HG02981 (cell line): ENCODE data around the gene TRPM8.
A peak's percentile ranks its signal among the peaks of the same experiment; 100 is the strongest.
"Not testable (repeated sequence)": the region's sequence is repeated elsewhere in the genome, so short reads cannot be mapped to it uniquely, and the experiment has no call there.

Experiments
- ATAC-seq: cut with Tn5 transposase; IDR thresholded peaks from one replicate; pipeline ENCODE4 v1.9.1; 2021; ENCODE audit warnings: mild to moderate bottlenecking, moderate library complexity; ENCODE audit not compliant: unreplicated experiment

TRPM8 gene

DNA sequence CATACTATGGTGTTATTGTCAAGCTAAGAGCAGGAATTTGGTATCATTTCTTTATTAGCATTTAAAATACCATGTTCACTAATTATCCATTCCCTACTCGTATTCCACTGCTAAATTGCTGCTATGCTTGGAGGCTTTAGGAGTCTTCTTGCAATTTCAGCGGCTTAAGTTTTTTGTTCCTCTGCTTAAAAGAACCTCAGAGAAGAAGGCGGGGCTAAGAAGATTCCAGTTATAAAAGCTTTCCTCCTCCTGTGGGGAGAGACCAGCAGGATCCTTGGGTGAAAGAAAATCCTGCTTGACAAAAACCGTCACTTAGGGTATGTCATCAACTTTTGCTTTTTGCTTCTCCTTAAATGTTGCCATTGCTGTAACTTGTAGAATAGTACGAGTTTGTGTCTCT lies at the start of gene TRPM8:
Gene TRPM8, plus strand, starts transcription at position 258 of the 400 bp plus-strand sequence. CDS start 9,165 bp downstream, outside the sequence.
- ATAC-seq, result no peak

DNA sequence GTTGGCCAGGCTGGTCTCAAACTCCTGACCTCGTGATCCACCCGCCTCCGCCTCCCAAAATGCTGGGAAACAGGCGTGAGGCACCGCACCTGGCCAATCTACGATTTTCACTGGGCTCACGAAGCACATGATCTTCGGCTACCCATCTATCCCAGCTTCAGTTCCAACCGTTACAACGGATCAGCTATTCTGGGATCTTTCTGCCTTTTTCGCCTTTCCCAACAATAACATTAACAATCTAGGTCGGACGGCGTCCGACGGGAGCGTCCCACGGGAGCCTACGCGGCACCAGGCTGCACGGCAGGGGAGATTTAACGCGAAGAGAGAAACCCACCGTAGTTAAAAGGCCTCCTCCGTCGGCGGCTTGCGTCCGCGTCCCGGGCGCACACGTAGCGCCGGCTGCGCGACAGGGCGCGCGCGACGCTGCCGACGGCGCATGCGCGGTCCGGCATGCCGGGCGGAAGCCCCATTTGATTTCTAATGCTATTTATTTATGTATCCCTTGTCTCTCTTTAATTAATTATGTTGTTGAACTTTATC lies 49.1 kb upstream of the TRPM8 start, which contains the start of gene MSL3B:
Gene MSL3B, minus strand, starts transcription at position 394 of the 540 bp plus-strand sequence.
- peak; percentile 74 for ATAC-seq

GRCh38 chr2:233871432-233871831 lies 45.7 kb upstream of the TRPM8 start:
- no peak for ATAC-seq

DNA sequence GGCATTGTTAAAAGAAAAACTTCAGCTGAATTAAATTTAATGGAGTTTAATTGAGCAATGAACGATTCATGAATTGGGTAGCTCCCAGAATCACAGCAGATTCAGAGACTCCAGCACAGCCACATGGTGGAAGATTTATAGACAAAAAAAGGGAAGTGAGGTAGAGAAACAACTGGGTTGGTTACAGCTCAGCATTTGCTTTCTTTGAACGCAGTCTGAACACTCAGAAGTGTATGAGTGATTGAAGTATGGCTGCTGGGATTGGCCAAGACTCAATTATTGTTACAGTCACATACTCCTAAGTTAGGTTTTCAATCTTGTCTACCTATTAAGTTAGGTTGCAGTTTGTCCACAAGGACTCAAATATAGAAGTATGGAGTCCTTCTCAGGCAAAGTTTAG lies 45.0 kb upstream of the TRPM8 start:
- not testable (repeated sequence) for ATAC-seq

GRCh38 chr2:233882353-233882752 lies 34.8 kb upstream of the TRPM8 start:
- ATAC-seq, result no peak

- ATAC-seq, result no peak
Observed at GRCh38 chr2:233892793-233893192, 24.4 kb upstream of the TRPM8 start.

DNA sequence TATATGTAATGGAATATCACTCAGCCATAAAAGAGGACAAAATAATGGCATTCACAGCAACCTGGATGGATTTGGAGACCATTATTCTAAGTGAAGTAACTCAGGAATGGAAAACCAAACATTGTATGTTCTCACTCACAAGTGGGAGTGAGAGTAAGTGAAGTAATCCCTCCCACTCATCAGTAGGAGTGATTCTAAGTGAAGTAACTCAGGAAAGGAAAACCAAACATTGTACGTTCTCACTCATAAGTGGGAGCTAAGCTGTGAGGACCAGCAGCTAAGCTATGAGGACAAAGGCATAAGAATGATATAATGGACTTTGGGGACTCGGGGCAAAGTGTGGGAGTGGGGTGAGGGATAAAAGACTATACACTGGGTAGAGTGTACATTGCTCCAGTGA lies 20.9 kb upstream of the TRPM8 start:
- not testable (repeated sequence) for ATAC-seq

DNA sequence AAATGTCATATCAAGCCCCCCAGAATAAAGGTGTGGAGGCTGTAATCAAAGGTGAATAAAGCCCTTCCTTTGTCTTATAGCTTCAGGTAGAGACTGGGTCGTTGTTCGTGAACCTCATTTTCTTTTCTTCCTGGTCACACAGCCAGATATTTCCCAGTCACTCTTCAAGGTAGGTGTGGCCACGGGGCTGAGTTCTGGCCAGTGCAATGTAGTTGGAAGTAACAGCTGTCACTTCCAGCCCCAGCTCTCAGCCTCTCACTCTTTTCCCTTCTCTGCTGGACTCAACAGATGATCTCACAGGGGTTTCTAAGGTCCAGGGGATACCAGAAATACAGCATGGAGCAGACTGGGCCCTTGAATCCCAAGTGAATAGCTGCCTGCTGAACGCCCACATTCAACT lies 15.8 kb upstream of the TRPM8 start:
- ATAC-seq, result no peak

- no peak for ATAC-seq
Observed at GRCh38 chr2:233901884-233902283, 15.3 kb upstream of the TRPM8 start.

GRCh38 chr2:233905945-233906344 lies 11.2 kb upstream of the TRPM8 start:
- ATAC-seq, result no peak

DNA sequence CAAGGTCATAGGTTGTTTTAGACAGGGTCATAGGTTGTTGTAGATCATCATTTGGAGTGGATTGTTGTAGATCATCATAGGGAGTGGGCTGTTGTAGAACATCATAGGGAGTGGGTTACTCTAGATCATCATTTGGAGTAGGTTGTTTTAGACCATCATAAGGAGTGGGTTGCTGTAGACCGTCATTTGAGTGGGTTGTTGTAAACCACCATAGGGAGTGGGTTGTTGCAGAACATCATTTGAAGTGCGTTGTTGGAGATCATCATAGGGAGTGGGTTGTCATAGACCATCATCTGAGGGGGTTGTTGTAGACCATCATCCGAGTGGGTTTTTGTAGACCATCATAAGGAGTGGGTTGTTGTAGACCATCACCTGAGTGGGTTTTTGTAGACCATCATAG lies 9.5 kb upstream of the TRPM8 start:
- ATAC-seq, result no peak

- ATAC-seq, result no peak
Observed at GRCh38 chr2:233912691-233913423, 4.3 kb upstream of the TRPM8 start.

- ATAC-seq, result no peak
Observed at GRCh38 chr2:233915128-233915527, 2.0 kb upstream of the TRPM8 start.

GRCh38 chr2:233919319-233919718 lies 2.1 kb downstream of the TRPM8 start:
- ATAC-seq, result no peak

- ATAC-seq, result no peak
Observed at GRCh38 chr2:233919938-233920337, 2.8 kb downstream of the TRPM8 start.

GRCh38 chr2:233922471-233922870 lies 5.3 kb downstream of the TRPM8 start:
- no peak for ATAC-seq

GRCh38 chr2:233925402-233925801 lies 8.2 kb downstream of the TRPM8 start:
- no peak for ATAC-seq

- no peak for ATAC-seq
Observed at GRCh38 chr2:233926806-233927205, 9.6 kb downstream of the TRPM8 start.

- no peak for ATAC-seq
Observed at GRCh38 chr2:233928594-233929351, 11.6 kb downstream of the TRPM8 start.

DNA sequence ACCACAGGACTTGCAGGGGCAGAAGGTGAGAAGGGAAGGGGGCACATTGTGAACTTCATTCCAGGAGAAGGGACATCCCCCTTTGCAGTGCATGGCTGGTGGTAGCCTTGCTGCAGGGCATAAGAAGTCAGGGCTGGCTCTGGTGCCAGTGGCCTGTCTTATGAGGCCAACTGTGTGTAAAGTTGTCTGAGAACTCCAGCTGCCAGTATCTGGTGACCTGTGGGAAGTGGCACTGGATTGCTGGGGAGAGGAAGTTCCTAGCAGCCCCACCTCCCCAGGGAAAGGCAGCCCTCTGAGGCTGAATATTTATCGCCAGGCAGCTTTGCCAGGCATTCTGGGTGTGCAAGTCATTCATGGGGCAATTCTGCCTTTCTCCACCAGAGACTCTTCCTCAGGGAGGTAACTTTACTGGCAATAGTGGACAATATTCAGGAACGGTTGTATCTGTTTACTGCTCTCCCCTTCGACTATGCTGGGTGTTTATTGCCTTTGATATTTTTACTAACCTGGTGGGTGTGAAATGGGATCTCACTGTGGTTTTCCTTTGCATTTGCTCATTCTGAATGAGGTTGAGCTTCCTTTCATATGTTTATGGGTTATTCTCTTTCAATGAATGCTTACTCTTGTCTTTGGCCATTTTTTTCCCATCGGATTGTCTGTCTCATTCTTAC lies 12.3 kb downstream of the TRPM8 start:
- ATAC-seq, result no peak

DNA sequence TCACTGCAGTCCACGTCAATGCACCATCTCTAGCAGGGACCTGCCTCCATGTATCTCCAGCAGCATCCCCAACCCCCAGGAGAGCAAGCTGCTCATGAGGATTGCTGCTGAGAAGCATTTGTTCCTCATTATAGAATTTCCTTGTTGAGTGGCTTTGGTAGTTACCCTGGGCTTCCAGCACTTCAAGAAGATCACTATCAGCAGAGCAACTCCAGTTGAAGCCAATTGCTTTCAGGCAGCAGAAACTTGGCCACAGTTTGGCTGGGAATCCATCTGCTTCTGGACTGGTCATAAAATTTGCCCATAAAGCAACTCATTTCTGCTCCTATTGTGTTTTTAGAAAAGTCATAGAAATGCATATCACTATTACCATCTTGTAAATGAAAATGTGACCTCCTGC lies 17.4 kb downstream of the TRPM8 start:
- no peak for ATAC-seq
